Measurements from ENCODE around the gene NRXN3. TPM values are rescaled to one million over a fixed set of nuclear protein-coding genes. Genes with fewer than 3 reads are reported as not detected.

Gene NRXN3
- total and polyA plus RNA-seq, 2 donors (not counting 1 experiment from before 2014, with no cell fraction given): not detected

DNA sequence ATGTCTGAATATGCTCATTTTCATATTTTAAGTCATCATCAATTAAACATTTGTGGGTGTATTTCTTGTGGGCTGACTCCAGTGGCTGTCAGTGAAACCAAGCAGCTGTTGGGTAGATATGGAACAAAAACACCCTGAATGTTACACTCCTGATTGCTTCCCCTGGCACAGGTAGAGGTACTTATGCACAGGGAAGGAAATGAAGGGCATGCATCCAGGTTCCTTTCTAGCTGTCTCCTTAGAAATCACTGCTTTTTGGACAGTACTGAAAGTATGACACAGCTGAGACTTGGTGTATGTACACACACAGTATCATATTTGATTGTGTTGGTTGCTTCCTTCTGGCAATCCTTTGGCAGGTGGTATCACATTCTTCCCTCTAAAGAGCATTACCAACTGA, 1034.4 kb downstream of the NRXN3 start:
- TF ChIP-seq, protein P1, sequence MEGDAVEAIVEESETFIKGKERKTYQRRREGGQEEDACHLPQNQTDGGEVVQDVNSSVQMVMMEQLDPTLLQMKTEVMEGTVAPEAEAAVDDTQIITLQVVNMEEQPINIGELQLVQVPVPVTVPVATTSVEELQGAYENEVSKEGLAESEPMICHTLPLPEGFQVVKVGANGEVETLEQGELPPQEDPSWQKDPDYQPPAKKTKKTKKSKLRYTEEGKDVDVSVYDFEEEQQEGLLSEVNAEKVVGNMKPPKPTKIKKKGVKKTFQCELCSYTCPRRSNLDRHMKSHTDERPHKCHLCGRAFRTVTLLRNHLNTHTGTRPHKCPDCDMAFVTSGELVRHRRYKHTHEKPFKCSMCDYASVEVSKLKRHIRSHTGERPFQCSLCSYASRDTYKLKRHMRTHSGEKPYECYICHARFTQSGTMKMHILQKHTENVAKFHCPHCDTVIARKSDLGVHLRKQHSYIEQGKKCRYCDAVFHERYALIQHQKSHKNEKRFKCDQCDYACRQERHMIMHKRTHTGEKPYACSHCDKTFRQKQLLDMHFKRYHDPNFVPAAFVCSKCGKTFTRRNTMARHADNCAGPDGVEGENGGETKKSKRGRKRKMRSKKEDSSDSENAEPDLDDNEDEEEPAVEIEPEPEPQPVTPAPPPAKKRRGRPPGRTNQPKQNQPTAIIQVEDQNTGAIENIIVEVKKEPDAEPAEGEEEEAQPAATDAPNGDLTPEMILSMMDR (IDR thresholded peaks at IDR 0.05): no peak
- no peak for TF ChIP-seq EZH2 (IDR thresholded peaks at IDR 0.05; ENCODE audit: borderline replicate concordance, insufficient read depth, low read depth, low read length, poor library complexity, severe bottlenecking)
- no peaks in the 10 kb centered on the region for H3K27me3 ChIP-seq (replicated peaks in 1 of 4; ENCODE audit: control extremely low read depth in 1 of 4, control insufficient read depth in 3 of 4, insufficient read depth in 4 of 4, low read length in 3 of 4)
- no peaks in the 10 kb centered on the region for H3K4me1 ChIP-seq (ENCODE audit: control insufficient read depth in 2 of 2, insufficient read depth in 2 of 2, low read length in 2 of 2)
- no peak overlapping the region for H3K9ac ChIP-seq (ENCODE audit: low read length)
- ChIA-PET POLR2A (no interaction called here), CTCF (no interaction called here)
- no peaks in the 10 kb centered on the region for H3K9me3 ChIP-seq (ENCODE audit: control extremely low read depth in 1 of 3, control insufficient read depth in 2 of 3, insufficient read depth in 1 of 3, low read length in 2 of 3)
- Mint-ChIP-seq H3K27ac (no peak overlapping the region), H3K4me1 (no peaks in the 10 kb centered on the region), H3K27me3 (no peaks in the 10 kb centered on the region), H3K9me3 (ENCODE audit: insufficient read depth) (peaks cover 8% of the 10 kb centered on the region), H3K4me3 (no peak overlapping the region)
- ATAC-seq (ENCODE audit: low read depth): no peak
- H3K36me3 ChIP-seq (replicated peaks in 1 of 2; ENCODE audit: control extremely low read depth in 1 of 2, control insufficient read depth in 1 of 2, extremely low read depth in 1 of 2, insufficient read depth in 2 of 2, low read length in 1 of 2): no peaks in the 10 kb centered on the region
- intact Hi-C loops (cut with micrococcal nuclease): no loop called here
- DNase-seq: no peak
- H2AFZ ChIP-seq (ENCODE audit: insufficient read depth, low read depth, low read length, poor library complexity, severe bottlenecking): no peak overlapping the region
- H3K27ac ChIP-seq (ENCODE audit: low read length in 2 of 2): no peak overlapping the region
- no peaks in the 10 kb centered on the region for H3K79me2 ChIP-seq (ENCODE audit: control insufficient read depth, insufficient read depth, low read length)
- H3K4me3 ChIP-seq (ENCODE audit: control extremely low read depth in 1 of 5, extremely low read depth in 1 of 5, insufficient read depth in 1 of 5, low read depth in 2 of 5, low read length in 4 of 5): no peak overlapping the region
- H3K4me2 ChIP-seq (replicated peaks; ENCODE audit: low read depth, low read length, poor library complexity, severe bottlenecking): no peak overlapping the region
- no peaks in the 10 kb centered on the region for H4K20me1 ChIP-seq (ENCODE audit: control insufficient read depth, insufficient read depth, low read length, poor library complexity, severe bottlenecking)

DNA sequence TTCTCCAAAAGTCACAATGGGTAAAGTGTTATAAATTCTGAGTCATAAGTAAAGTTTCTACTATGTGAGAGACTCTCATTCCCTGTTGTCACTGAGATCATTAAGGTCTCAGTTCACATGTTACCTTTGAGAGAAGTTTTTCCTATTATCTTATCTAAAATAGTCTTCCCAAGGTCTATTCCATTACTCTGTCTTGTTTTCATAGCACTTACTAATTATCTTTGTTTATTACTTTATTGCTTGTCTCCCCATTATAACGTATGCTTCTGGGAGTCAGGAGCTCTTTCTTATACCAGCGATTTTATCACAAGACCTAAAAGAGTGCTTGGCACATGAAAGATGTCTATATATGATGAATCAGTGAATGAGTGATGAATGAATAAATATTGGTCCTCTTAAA, 1039.2 kb downstream of the NRXN3 start:
- Histone ChIP-seq H3K4me2 (replicated peaks; ENCODE audit: low read depth, low read length, poor library complexity, severe bottlenecking) (no peak overlapping the region), H3K36me3 (replicated peaks in 1 of 2; ENCODE audit: control extremely low read depth in 1 of 2, control insufficient read depth in 1 of 2, extremely low read depth in 1 of 2, insufficient read depth in 2 of 2, low read length in 1 of 2) (no peaks in the 10 kb centered on the region), H3K4me1 (ENCODE audit: control insufficient read depth in 2 of 2, insufficient read depth in 2 of 2, low read length in 2 of 2) (no peaks in the 10 kb centered on the region), H3K9me3 (ENCODE audit: control extremely low read depth in 1 of 3, control insufficient read depth in 2 of 3, insufficient read depth in 1 of 3, low read length in 2 of 3) (no peaks in the 10 kb centered on the region), H4K20me1 (ENCODE audit: control insufficient read depth, insufficient read depth, low read length, poor library complexity, severe bottlenecking) (no peaks in the 10 kb centered on the region), H3K27me3 (replicated peaks in 1 of 4; ENCODE audit: control extremely low read depth in 1 of 4, control insufficient read depth in 3 of 4, insufficient read depth in 4 of 4, low read length in 3 of 4) (no peaks in the 10 kb centered on the region), H2AFZ (ENCODE audit: insufficient read depth, low read depth, low read length, poor library complexity, severe bottlenecking) (no peak overlapping the region), H3K4me3 (ENCODE audit: control extremely low read depth in 1 of 5, extremely low read depth in 1 of 5, insufficient read depth in 1 of 5, low read depth in 2 of 5, low read length in 4 of 5) (no peak overlapping the region), H3K9ac (ENCODE audit: low read length) (no peak overlapping the region), H3K79me2 (ENCODE audit: control insufficient read depth, insufficient read depth, low read length) (no peaks in the 10 kb centered on the region), H3K27ac (ENCODE audit: low read length in 2 of 2) (no peak overlapping the region)
- Mint-ChIP-seq H3K27ac (no peak overlapping the region), H3K4me3 (no peak overlapping the region), H3K27me3 (no peaks in the 10 kb centered on the region), H3K4me1 (no peaks in the 10 kb centered on the region), H3K9me3 (ENCODE audit: insufficient read depth) (peaks cover 3% of the 10 kb centered on the region)
- TF ChIP-seq, protein P1 (IDR thresholded peaks at IDR 0.05): no peak
- TF ChIP-seq EZH2 (IDR thresholded peaks at IDR 0.05; ENCODE audit: borderline replicate concordance, insufficient read depth, low read depth, low read length, poor library complexity, severe bottlenecking): no peak
- DNase-seq (no peak), ATAC-seq (ENCODE audit: low read depth) (no peak)
- CTCF ChIA-PET: no interaction called here
- WGBS (ENCODE audit: insufficient coverage): no CpG with 5 or more reads among the region's 2 CpGs
- POLR2A ChIA-PET: no interaction called here
- intact Hi-C loops (cut with micrococcal nuclease): no loop called here
